GM10266 (cell line): ENCODE results near the gene DENND11.
"Not testable (repeated sequence)": the region's sequence is repeated elsewhere in the genome, so short reads cannot be mapped to it uniquely, and the experiment has no call there.

Experiments used
- DNase-seq: peaks from one replicate; pipeline ENCODE4 v3.0.0; 2012; ENCODE audit errors: extremely low spot score
- TF ChIP-seq, protein P1 (sequence below): IDR thresholded peaks from 2 replicates; pipeline ENCODE4 v1.5.1; 2012; ENCODE audit warnings: mild to moderate bottlenecking, low read depth; ENCODE audit not compliant: control insufficient read depth, insufficient read depth; ENCODE audit errors: missing control alignments

DENND11 gene

DNA sequence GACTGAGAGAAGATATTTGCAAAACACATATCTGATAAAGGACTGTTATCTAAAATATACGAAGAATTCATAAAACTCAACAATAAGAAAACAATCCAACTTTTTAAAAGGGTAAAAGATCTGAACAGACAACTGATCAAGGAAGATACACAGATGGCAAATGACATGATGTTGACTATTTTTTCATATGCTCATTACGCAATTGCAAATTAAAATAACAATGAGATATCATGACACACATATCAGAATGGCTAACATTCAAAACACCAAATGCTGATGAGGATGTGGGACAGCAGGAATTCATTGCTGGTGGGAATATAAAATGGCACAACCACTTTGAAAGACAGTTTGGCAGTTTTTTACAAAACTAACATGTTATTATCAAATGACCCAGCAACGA is 8.9 kb downstream of the DENND11 start:
- TF ChIP-seq, protein P1, sequence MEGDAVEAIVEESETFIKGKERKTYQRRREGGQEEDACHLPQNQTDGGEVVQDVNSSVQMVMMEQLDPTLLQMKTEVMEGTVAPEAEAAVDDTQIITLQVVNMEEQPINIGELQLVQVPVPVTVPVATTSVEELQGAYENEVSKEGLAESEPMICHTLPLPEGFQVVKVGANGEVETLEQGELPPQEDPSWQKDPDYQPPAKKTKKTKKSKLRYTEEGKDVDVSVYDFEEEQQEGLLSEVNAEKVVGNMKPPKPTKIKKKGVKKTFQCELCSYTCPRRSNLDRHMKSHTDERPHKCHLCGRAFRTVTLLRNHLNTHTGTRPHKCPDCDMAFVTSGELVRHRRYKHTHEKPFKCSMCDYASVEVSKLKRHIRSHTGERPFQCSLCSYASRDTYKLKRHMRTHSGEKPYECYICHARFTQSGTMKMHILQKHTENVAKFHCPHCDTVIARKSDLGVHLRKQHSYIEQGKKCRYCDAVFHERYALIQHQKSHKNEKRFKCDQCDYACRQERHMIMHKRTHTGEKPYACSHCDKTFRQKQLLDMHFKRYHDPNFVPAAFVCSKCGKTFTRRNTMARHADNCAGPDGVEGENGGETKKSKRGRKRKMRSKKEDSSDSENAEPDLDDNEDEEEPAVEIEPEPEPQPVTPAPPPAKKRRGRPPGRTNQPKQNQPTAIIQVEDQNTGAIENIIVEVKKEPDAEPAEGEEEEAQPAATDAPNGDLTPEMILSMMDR: no peak
- DNase-seq: no peak

DNA sequence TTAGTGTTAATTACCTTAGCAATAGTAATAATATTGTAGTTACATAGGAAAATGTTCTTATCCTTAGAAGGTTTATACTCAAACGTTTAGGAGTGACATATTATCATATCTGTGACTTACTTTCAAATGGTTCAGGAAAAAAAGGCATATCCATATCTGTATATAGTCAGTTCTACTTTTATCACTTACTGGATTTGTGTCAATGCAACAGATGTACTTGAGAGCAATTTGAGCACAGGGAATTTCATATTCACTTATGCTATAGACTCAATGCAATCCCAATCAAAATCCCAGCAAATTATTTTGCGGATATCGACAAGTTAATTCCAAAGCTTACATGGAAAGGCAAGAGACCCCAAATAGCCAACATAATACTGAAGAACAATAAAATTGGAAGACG is 10.0 kb downstream of the DENND11 start:
- TF ChIP-seq, protein P1: no peak
- no peak for DNase-seq

DNA sequence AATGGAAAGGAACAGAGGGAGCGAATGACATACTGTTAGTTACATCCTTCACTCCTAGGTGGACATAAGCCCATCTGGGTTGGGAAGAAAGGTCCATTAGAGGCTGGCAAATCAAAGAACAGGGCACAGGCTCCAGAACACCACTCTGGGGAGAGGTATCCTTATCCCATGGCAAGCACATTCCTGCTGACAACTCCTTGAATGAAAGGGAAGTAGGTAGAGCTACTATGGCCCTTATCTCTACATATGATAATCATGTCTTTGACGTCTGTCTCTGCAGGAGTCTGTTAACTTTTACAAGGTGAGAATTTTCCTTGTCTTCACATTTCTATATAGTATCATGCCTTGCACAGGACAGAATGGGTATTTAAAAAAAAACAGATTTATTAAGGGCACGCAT is 10.4 kb downstream of the DENND11 start:
- TF ChIP-seq, protein P1: no peak
- DNase-seq: no peak

DNA sequence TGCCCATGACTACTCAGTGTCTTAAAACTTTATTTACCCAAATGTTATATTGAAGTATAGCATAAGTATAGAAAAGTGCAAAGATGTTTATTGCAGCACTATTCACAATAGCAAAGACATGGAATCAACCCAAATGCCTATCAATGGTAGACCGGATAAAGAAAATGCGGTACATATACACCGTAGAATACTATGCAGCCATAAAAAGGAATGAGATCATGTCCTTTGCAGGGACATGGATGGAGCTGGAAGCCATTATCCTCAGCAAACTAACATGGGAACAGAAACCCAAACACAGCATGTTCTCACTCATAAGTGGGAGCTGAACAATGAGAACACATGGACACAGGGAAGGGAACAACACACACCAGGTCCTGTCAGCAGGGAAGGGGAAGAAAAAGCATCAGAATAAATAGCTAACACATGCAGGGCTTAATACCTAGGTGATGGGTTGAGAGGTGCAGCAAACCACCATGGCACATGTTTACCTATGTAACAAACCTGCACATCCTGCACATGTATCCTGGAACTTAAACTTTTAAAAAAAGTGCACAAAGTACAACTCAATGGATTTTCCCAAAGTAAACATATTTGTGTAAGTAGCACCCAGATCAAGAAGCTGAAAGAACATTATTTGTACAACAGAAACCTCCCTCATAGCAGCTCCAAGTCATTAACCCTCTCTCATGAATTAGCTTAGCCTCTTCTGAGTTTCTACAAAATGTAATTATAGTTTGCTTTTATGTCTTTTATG is 12.7 kb downstream of the DENND11 start:
- DNase-seq: not testable (repeated sequence)

DNA sequence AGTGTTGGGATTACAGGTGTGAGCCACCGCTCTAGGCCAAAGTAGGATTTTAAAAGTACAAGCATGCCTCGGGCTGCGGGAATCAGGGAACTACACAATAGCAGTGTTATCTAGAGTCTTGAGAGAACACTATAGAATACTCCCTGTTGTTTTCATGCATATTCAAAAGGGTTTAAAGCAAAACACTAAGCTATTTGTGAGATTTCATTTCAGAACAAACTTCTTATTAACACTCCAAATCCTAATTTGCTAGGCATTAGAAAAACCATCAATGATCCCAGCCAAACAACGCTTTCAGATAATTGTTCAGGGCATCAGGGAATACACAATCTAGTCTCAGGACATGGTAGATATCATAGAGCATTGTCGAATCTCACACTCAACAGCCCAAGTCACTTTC is 13.9 kb downstream of the DENND11 start:
- TF ChIP-seq, protein P1: no peak
- DNase-seq: no peak

DNA sequence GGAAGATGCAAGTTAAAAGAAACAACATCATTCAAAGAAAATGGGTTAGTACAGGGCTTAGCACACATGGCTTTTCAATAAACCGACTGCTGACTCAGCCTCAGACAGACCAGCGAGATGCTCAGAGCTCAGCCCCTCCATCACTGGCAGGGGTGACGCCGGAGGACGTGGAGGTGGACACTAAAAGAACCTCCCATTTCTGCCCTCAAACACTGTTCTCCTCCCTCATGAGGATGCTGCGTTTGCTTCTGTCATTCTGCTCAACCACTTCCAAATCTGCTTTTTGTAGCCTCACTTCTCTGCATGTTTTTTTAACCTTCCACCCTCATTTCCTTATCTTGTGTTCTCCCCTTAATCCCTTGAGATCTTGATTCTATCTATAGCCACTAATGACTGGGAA is 15.3 kb downstream of the DENND11 start:
- no peak for DNase-seq
- TF ChIP-seq, protein P1: no peak

DNA sequence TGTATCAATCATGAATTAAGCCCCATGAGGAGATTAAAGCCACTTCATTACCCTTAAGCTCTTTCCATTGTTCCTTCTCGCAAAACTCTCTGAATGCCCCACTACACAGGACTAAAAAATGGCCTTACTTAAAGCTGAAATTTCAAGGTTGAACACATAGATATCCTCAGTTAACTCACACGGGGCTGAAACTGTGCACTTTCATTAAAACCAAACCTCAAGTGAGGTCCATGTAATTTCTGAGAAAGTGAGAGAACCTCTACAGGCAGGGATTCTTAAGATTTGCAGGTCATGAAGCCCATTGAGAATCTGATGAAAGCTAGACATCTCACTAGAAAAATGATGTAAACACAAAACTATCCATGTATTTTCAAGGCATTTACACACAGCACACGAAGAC is 15.9 kb downstream of the DENND11 start:
- no peak for DNase-seq
- TF ChIP-seq, protein P1: no peak
